CD4-positive, alpha-beta T cell (primary cell): ENCODE data around the gene ANKRD39. TPM values are rescaled to one million over a fixed set of nuclear protein-coding genes. Genes with fewer than 3 reads are reported as not detected.

Experiments
- ATAC-seq: fragments of 200-7000 bp; cut with Tn5 transposase; one replicate; pipeline ENCODE4 v1.10.0; 2022; ENCODE audit warnings: mild to moderate bottlenecking; ENCODE audit not compliant: poor library complexity
- CTCF ChIA-PET: fragments of 350-600 bp; sonication (Branson Sonifier 250); formaldehyde crosslinking; loops from one replicate; lab custom pipeline; 2021; ENCODE audit warnings: antibody characterized with exemption, inconsistent platforms; lab: Charles Lee
- POLR2A ChIA-PET: fragments of 350-600 bp; sonication (Branson Sonifier 250); formaldehyde crosslinking; loops from one replicate; lab custom pipeline; 2021; ENCODE audit warnings: antibody characterized with exemption, inconsistent platforms; lab: Charles Lee
- DNase-seq, 14 experiments: peaks; one replicate each; pipeline ENCODE4 v3.0.0-alpha.2; 2013 to 2020; ENCODE audit warnings: mixed read lengths in 2 of 14
- H3K27ac ChIP-seq, 2 donors: one replicate each; pipeline versions ENCODE4 v1.5.1 to v1.7.0; 2013; ENCODE audit warnings: low read length in 2 of 2, low read depth in 1 of 2, mild to moderate bottlenecking in 1 of 2
- H3K27me3 ChIP-seq, 2 experiments: 1 replicate in 1 of 2; 2 replicates in 1 of 2; pipeline versions ENCODE4 v1.6.1 to v1.7.0; 2013; ENCODE audit warnings: low read length in 2 of 2, control low read depth in 1 of 2, mild to moderate bottlenecking in 1 of 2, moderate library complexity in 1 of 2; ENCODE audit not compliant: insufficient read depth in 2 of 2, control insufficient read depth in 1 of 2
- H3K36me3 ChIP-seq: one replicate; pipeline ENCODE4 v1.6.1; 2013; ENCODE audit warnings: low read length, control low read depth; ENCODE audit not compliant: insufficient read depth
- H3K4me1 ChIP-seq: one replicate; pipeline ENCODE4 v1.6.1; 2013; ENCODE audit warnings: low read length, control low read depth; ENCODE audit not compliant: insufficient read depth
- H3K4me3 ChIP-seq: one replicate; pipeline ENCODE4 v1.5.1; 2013; ENCODE audit warnings: mild to moderate bottlenecking, low read length, moderate library complexity
- H3K9me3 ChIP-seq, 2 experiments: 1 replicate in 1 of 2; 2 replicates in 1 of 2; pipeline versions ENCODE4 v1.6.1 to v1.7.0; 2013; ENCODE audit warnings: low read length in 2 of 2, mild to moderate bottlenecking in 2 of 2, control low read depth in 1 of 2, moderate library complexity in 1 of 2; ENCODE audit not compliant: control insufficient read depth in 1 of 2, insufficient read depth in 1 of 2
- H3K27ac Mint-ChIP-seq: one replicate; pipeline ENCODE4 v1.8.0; 2020; ENCODE audit warnings: mixed read lengths
- H3K27me3 Mint-ChIP-seq: one replicate; pipeline ENCODE4 v1.8.0; 2021; ENCODE audit warnings: mixed read lengths
- H3K36me3 Mint-ChIP-seq: one replicate; pipeline ENCODE4 v1.8.0; 2021; ENCODE audit warnings: low read depth, mixed read lengths
- H3K4me1 Mint-ChIP-seq: one replicate; pipeline ENCODE4 v1.8.0; 2021; ENCODE audit warnings: low read depth, mixed read lengths
- H3K4me3 Mint-ChIP-seq: one replicate; pipeline ENCODE4 v1.8.0; 2020; ENCODE audit warnings: mild to moderate bottlenecking, mixed read lengths
- H3K9me3 Mint-ChIP-seq: one replicate; pipeline ENCODE4 v1.8.0; 2020; ENCODE audit warnings: mixed read lengths
- intact Hi-C, 2 experiments: fragments of 100-400 bp; cut with DNase I in 1 of 2; cut with micrococcal nuclease in 1 of 2; formaldehyde crosslinking; loops; one replicate each; pipeline versions ENCODE4 v1.15.1 to v1.9.0; 2023 to 2025; cut with DNase I, micrococcal nuclease
- total RNA-seq, 174 experiments: library from RNA in 2 of 174; stranded (reverse) in 2 of 174; gene quantifications; one replicate each; pipeline ENCODE4 v1.2.3 and lab custom pipeline; 2021 to 2026
- TF ChIP-seq, protein P1 (sequence below): fragments of 200-600 bp; IDR thresholded peaks from one replicate; pipeline ENCODE4 v1.8.0; 2022; ENCODE audit warnings: antibody characterized with exemption, mild to moderate bottlenecking

The ANKRD39 gene
- total RNA-seq, 2 experiments from 2014 or later, result 17.2 to 18.3 TPM

DNA sequence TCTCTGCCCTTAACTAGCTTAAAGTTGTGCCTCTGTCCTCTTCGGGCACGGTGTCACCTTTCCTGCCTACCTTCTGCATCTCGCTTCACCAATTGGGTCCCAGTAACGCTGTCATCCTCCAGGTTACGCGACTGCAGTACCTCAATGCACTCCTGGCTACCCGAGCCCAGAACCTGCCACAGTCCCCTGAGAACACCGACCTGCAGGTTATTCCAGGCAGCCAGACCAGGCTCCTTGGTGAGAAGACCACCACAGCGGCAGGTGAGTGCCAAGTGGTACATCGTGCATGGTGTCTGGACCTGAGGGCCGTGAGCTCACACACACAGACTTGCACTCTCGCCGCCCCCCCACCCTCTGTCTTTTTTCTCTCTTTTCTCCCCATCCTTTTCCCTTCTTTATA lies 28.9 kb downstream of the ANKRD39 start:
- Histone ChIP-seq H3K27me3 (no peaks in the 10 kb centered on the region), H3K27ac (no peak overlapping the region), H3K4me1 (no peaks in the 10 kb centered on the region), H3K36me3 (peaks cover 94% of the 10 kb centered on the region), H3K9me3 (no peaks in the 10 kb centered on the region), H3K4me3 (no peak overlapping the region)
- POLR2A ChIA-PET, result no interaction called here
- H3K4me1 Mint-ChIP-seq, result peaks cover 5% of the 10 kb centered on the region
- H3K4me3 Mint-ChIP-seq, result no peak overlapping the region
- H3K36me3 Mint-ChIP-seq, result peaks cover 85% of the 10 kb centered on the region
- H3K27ac Mint-ChIP-seq, result no peak overlapping the region
- no peak for ATAC-seq
- CTCF ChIA-PET, result no interaction called here
- TF ChIP-seq, protein P1, sequence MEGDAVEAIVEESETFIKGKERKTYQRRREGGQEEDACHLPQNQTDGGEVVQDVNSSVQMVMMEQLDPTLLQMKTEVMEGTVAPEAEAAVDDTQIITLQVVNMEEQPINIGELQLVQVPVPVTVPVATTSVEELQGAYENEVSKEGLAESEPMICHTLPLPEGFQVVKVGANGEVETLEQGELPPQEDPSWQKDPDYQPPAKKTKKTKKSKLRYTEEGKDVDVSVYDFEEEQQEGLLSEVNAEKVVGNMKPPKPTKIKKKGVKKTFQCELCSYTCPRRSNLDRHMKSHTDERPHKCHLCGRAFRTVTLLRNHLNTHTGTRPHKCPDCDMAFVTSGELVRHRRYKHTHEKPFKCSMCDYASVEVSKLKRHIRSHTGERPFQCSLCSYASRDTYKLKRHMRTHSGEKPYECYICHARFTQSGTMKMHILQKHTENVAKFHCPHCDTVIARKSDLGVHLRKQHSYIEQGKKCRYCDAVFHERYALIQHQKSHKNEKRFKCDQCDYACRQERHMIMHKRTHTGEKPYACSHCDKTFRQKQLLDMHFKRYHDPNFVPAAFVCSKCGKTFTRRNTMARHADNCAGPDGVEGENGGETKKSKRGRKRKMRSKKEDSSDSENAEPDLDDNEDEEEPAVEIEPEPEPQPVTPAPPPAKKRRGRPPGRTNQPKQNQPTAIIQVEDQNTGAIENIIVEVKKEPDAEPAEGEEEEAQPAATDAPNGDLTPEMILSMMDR, result no peak
- no peaks in the 10 kb centered on the region for H3K9me3 Mint-ChIP-seq
- intact Hi-C loops, result no loop called here
- no peak for DNase-seq
- H3K27me3 Mint-ChIP-seq, result no peaks in the 10 kb centered on the region

DNA sequence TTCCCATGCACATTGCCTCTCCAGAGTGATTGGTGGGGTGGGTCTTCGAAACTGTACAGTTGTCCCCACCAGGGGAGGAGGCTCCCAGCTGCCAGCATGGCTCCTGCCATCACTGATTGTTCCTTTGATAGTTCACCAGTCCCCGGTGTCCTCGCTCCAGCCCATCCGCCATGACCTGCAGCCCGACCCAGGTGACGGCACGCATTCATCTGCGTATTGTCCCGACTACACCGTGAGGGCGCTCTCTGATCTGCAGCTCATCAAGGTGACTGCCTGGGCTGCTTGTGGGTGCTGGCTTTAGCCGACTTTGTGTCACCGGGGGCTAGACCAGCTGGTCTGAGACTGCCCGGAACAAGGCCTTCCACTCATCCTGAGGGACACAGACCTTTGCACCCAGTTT lies 29.4 kb downstream of the ANKRD39 start:
- ChIA-PET CTCF (no interaction called here), POLR2A (no interaction called here)
- DNase-seq (no peak), ATAC-seq (no peak)
- Histone ChIP-seq H3K27me3 (no peaks in the 10 kb centered on the region), H3K36me3 (peaks cover 94% of the 10 kb centered on the region), H3K4me1 (peaks cover under 1% of the 10 kb centered on the region), H3K4me3 (no peak overlapping the region), H3K9me3 (no peaks in the 10 kb centered on the region), H3K27ac (no peak overlapping the region)
- Mint-ChIP-seq H3K36me3 (peaks cover 83% of the 10 kb centered on the region), H3K4me1 (peaks cover 5% of the 10 kb centered on the region), H3K4me3 (no peak overlapping the region), H3K9me3 (no peaks in the 10 kb centered on the region), H3K27me3 (no peaks in the 10 kb centered on the region), H3K27ac (no peak overlapping the region)
- intact Hi-C loops, result no loop called here
- TF ChIP-seq, protein P1, result no peak

GRCh38 chr2:96826546-96827278 lies 31.1 kb downstream of the ANKRD39 start:
- peaks cover 8% of the 10 kb centered on the region for H3K4me1 ChIP-seq
- H3K36me3 Mint-ChIP-seq, result peaks cover 77% of the 10 kb centered on the region
- peaks cover 9% of the 10 kb centered on the region for H3K4me1 Mint-ChIP-seq
- TF ChIP-seq, protein P1, result no peak
- no peaks in the 10 kb centered on the region for H3K27me3 Mint-ChIP-seq
- no peak for DNase-seq
- H3K27ac Mint-ChIP-seq, result no peak overlapping the region
- H3K36me3 ChIP-seq, result peaks cover 92% of the 10 kb centered on the region
- no peaks in the 10 kb centered on the region for H3K9me3 Mint-ChIP-seq
- no peaks in the 10 kb centered on the region for H3K27me3 ChIP-seq
- H3K9me3 ChIP-seq, result no peaks in the 10 kb centered on the region
- no peak overlapping the region for H3K4me3 Mint-ChIP-seq
- ATAC-seq, result no peak
- POLR2A ChIA-PET, result no interaction called here
- H3K4me3 ChIP-seq, result no peak overlapping the region
- intact Hi-C loops, result no loop called here
- CTCF ChIA-PET, result no interaction called here
- no peak overlapping the region for H3K27ac ChIP-seq
